Esophagus squamous epithelium (tissue), 5 donors: ENCODE measurements around the gene HNRNPM. TPM values are rescaled to one million over a fixed set of nuclear protein-coding genes. Genes with fewer than 3 reads are reported as not detected.
"Not testable (repeated sequence)": the region's sequence is repeated elsewhere in the genome, so short reads cannot be mapped to it uniquely, and the experiment has no call there.

Source experiments
- DNase-seq: peaks from one replicate; lab custom pipeline; 2025; lab: John Stamatoyannopoulos, UW
- H3K27ac ChIP-seq, 4 donors: fragments of 200-600 bp; sonication (generic); one replicate each; pipeline ENCODE4 v1.5.1; 2016 to 2019; ENCODE audit warnings: mild to moderate bottlenecking in 1 of 4
- H3K27me3 ChIP-seq, 4 donors: fragments of 200-600 bp; sonication (generic); 1 replicate in 3 of 4; 2 replicates in 1 of 4; pipeline versions ENCODE4 v1.5.1 to v1.6.0; 2017 to 2021; ENCODE audit warnings: antibody characterized with exemption in 1 of 4
- H3K36me3 ChIP-seq, 3 donors: fragments of 200-600 bp; sonication (generic); one replicate each; pipeline ENCODE4 v1.5.1; 2016 to 2019
- H3K4me1 ChIP-seq, 3 donors: fragments of 200-600 bp; sonication (generic); one replicate each; pipeline ENCODE4 v1.5.1; 2017 to 2019
- H3K4me3 ChIP-seq, 4 donors: fragments of 200-600 bp; sonication (generic); 1 replicate in 3 of 4; 2 replicates in 1 of 4; pipeline ENCODE4 v1.5.1; 2016 to 2019; ENCODE audit warnings: mild to moderate bottlenecking in 2 of 4, moderate library complexity in 1 of 4
- H3K9me3 ChIP-seq, 3 donors: fragments of 200-600 bp; sonication (generic); one replicate each; pipeline ENCODE4 v1.5.1; 2016 to 2019
- CTCF ChIP-seq, 6 experiments: fragments of 450-650 bp in 4 of 6; fragments of 200-600 bp in 2 of 6; sonication (generic) in 2 of 6; IDR thresholded peaks; one replicate each; pipeline ENCODE4 v1.5.1; 2016 to 2019; ENCODE audit warnings: antibody characterized with exemption in 6 of 6, mild to moderate bottlenecking in 4 of 6, moderate library complexity in 4 of 6
- POLR2A ChIP-seq, 4 donors: fragments of 450-650 bp; IDR thresholded peaks; one replicate each; pipeline ENCODE4 v1.6.1; 2017; ENCODE audit warnings: antibody characterized with exemption in 4 of 4, mild to moderate bottlenecking in 4 of 4, moderate library complexity in 3 of 4
- WGBS, 2 donors: methylation state at CpG; one replicate each; pipeline ENCODE4 v1.1.5; 2018; 5-methylcytosine and 5-hydroxymethylcytosine counted together
- intact Hi-C: fragments of 100-400 bp; cut with DNase I; formaldehyde crosslinking; loops from one replicate; pipeline ENCODE4 v1.15.0; 2022
- total RNA-seq, 4 donors: library from RNA; depleted of rRNA; stranded (reverse); fragments of >200 nt; gene quantifications; one replicate each; pipeline ENCODE4 v1.1.0, GENCODE V29; 2016
- donor health status: DM: yes; HTN: yes; CAD: no.

Gene HNRNPM
- total RNA-seq, 4 donors from 2014 or later = 102 to 162 (median 128) TPM

GRCh38 chr19:8513687-8514504, 69.1 kb downstream of the HNRNPM start, which contains the start of gene ZNF414:
ZNF414 (minus strand) TSS chr19:8514167; CDS start chr19:8514046, 121 bp downstream.
- peaks cover 19 to 56% (median 23%) of the 10 kb centered on the region in 3 donors for H3K4me1 ChIP-seq
- intact Hi-C loops = no loop called here
- 0 to 3% methylated on average over 22 to 23 of the region's 70 CpGs for WGBS, 2 donors

GRCh38 chr19:8514505-8515009, 69.8 kb downstream of the HNRNPM start:
- WGBS, 2 donors = 58 to 63% methylated on average over 16 to 18 of the region's 21 CpGs
- DNase-seq, intact Hi-C loops: not testable (repeated sequence)

More at GRCh38 chr19:8513687-8514504, 69.1 kb downstream of the HNRNPM start, which contains the start of gene ZNF414:
- DNase-seq = peak; percentile 82
- Histone ChIP-seq H3K27ac (peak within 1 kb of the TSS; percentile 95 to 100 (median 98)), H3K9me3 (no peaks in the 10 kb centered on the region), H3K4me3 (peak within 1 kb of the TSS; percentile 56 to 88 (median 76)), H3K36me3 (peaks cover 0 to 19% (median 0%) of the 10 kb centered on the region in 3 donors), H3K27me3 (no peaks in the 10 kb centered on the region)
- TF ChIP-seq CTCF (IDR thresholded peaks at IDR 0.05) (peak in 1 of 6 experiments; percentile 21), POLR2A (IDR thresholded peaks at IDR 0.05) (peak in 3 of 4 donors; percentile 38 to 87 (median 77))

GRCh38 chr19:8515317-8515716, 70.5 kb downstream of the HNRNPM start:
- no peak for TF ChIP-seq CTCF (IDR thresholded peaks at IDR 0.05)
- no peak for TF ChIP-seq POLR2A (IDR thresholded peaks at IDR 0.05)
- Histone ChIP-seq H3K9me3 (no peaks in the 10 kb centered on the region), H3K36me3 (peaks cover 0 to 15% (median 0%) of the 10 kb centered on the region in 3 donors), H3K27me3 (no peaks in the 10 kb centered on the region), H3K27ac (no peak overlapping the region), H3K4me1 (peaks cover 19 to 56% (median 23%) of the 10 kb centered on the region in 3 donors), H3K4me3 (no peak overlapping the region)
- DNase-seq = no peak
- intact Hi-C loops = no loop called here
- 74 to 91% methylated on average over 11 of the region's 11 CpGs for WGBS, 2 donors

More at GRCh38 chr19:8514505-8515009, 69.8 kb downstream of the HNRNPM start:
- peaks cover 19 to 56% (median 23%) of the 10 kb centered on the region in 3 donors for H3K4me1 ChIP-seq
- not testable (repeated sequence) for H3K9me3 ChIP-seq, H3K27me3 ChIP-seq
- peak overlapping the region; percentile 95 to 100 (median 98) for H3K27ac ChIP-seq
- peak overlapping the region; percentile 56 to 88 (median 76) for H3K4me3 ChIP-seq
- peaks cover 0 to 19% (median 0%) of the 10 kb centered on the region in 3 donors for H3K36me3 ChIP-seq

- DNase-seq = no peak
- Histone ChIP-seq H3K27me3 (no peaks in the 10 kb centered on the region), H3K4me3 (no peak overlapping the region), H3K4me1 (peaks cover 15 to 39% (median 19%) of the 10 kb centered on the region in 3 donors), H3K9me3 (no peaks in the 10 kb centered on the region), H3K36me3 (peaks cover 0 to 6% (median 0%) of the 10 kb centered on the region in 3 donors), H3K27ac (peak overlapping the region in 3 of 4 donors; percentile 2 to 64 (median 44))
- intact Hi-C loops = no loop called here
- TF ChIP-seq POLR2A (IDR thresholded peaks at IDR 0.05) (no peak), CTCF (IDR thresholded peaks at IDR 0.05) (no peak)
- whole genome bisulfite sequencing, 2 donors = 33 to 49% methylated on average over 9 of the region's 10 CpGs
These were observed 73.0 kb downstream of the HNRNPM start for GRCh38 chr19:8517551-8518442.

GRCh38 chr19:8518536-8518935, 73.8 kb downstream of the HNRNPM start:
- Histone ChIP-seq H3K9me3 (no peaks in the 10 kb centered on the region), H3K27ac (peak overlapping the region in 1 of 4 donors; percentile 64), H3K27me3 (no peaks in the 10 kb centered on the region), H3K4me1 (peaks cover 7 to 32% (median 12%) of the 10 kb centered on the region in 3 donors), H3K36me3 (peaks cover 0 to 6% (median 0%) of the 10 kb centered on the region in 3 donors), H3K4me3 (no peak overlapping the region)
- DNase-seq = no peak
- WGBS, 2 donors = 76 to 78% methylated on average over 10 to 11 of the region's 11 CpGs
- TF ChIP-seq CTCF (IDR thresholded peaks at IDR 0.05) = no peak
- no peak for TF ChIP-seq POLR2A (IDR thresholded peaks at IDR 0.05)
- intact Hi-C loops = no loop called here
